SK-N-SH (cell line): ENCODE results near the gene TASP1. TPM values are rescaled to one million over a fixed set of nuclear protein-coding genes. Genes with fewer than 3 reads are reported as not detected.
A peak's percentile ranks its signal among the peaks of the same experiment; 100 is the strongest.

Experiments
- CTCF ChIA-PET: fragments of 300-600, 350-600 bp; formaldehyde crosslinking; extraction: SDS; loops from one replicate; lab custom pipeline; 2021; lab: Yijun Ruan, JAX
- POLR2A ChIA-PET: fragments of 350-600 bp; sonication (Branson Sonifier 250); formaldehyde crosslinking; extraction: SDS; loops from one replicate; lab custom pipeline; 2020; ENCODE audit warnings: antibody characterized with exemption, inconsistent platforms; lab: Yijun Ruan, JAX
- DNase-seq: peaks from one replicate; pipeline ENCODE4 v3.0.0; 2012
- H2AFZ ChIP-seq: fragments of 200-600 bp; sonication (generic); 2 replicates; pipeline ENCODE4 v1.8.1; 2016; ENCODE audit warnings: antibody characterized with exemption, mild to moderate bottlenecking, low read depth
- H3F3A ChIP-seq: fragments of 200-600 bp; sonication (generic); replicated peaks from 2 replicates; pipeline ENCODE3; 2016; ENCODE audit warnings: antibody characterized with exemption, mild to moderate bottlenecking; ENCODE audit not compliant: insufficient read depth
- H3K27ac ChIP-seq, 2 experiments: fragments of 200-500 bp in 1 of 2; fragments of 200-600 bp in 1 of 2; sonication (Bioruptor generic) in 1 of 2; sonication (generic), shearing (Covaris generic) in 1 of 2; 2 replicates each; pipeline versions ENCODE4 v1.5.1 to v1.6.1; 2014 to 2016; ENCODE audit warnings: low read depth in 2 of 2, inconsistent platforms in 1 of 2, low read length in 1 of 2, mild to moderate bottlenecking in 1 of 2, mixed read lengths in 1 of 2
- H3K27me3 ChIP-seq: fragments of 200-600 bp; sonication (generic), shearing (Covaris generic); 2 replicates; pipeline ENCODE4 v1.6.1; 2016; ENCODE audit warnings: mixed run types; ENCODE audit not compliant: insufficient read depth
- H3K36me3 ChIP-seq, 2 experiments: fragments of 200-500 bp in 1 of 2; fragments of 200-600 bp in 1 of 2; sonication (Bioruptor generic) in 1 of 2; sonication (generic) in 1 of 2; replicated peaks in 1 of 2; 2 replicates each; pipeline versions ENCODE3 to v1.5.1; 2014 to 2016; ENCODE audit warnings: low read length in 1 of 2, mild to moderate bottlenecking in 1 of 2; ENCODE audit not compliant: insufficient read depth in 2 of 2, control insufficient read depth in 1 of 2
- H3K4me1 ChIP-seq, 2 experiments: fragments of 200-500 bp in 1 of 2; fragments of 200-600 bp in 1 of 2; sonication (Bioruptor generic) in 1 of 2; sonication (generic), shearing (Covaris generic) in 1 of 2; 2 replicates each; pipeline versions ENCODE4 v1.5.1 to v1.6.1; 2014 to 2016; ENCODE audit warnings: low read depth in 1 of 2, low read length in 1 of 2, mixed run types in 1 of 2; ENCODE audit not compliant: insufficient read depth in 2 of 2, control insufficient read depth in 1 of 2
- H3K4me2 ChIP-seq: fragments of 200-600 bp; sonication (generic), shearing (Covaris generic); 2 replicates; pipeline ENCODE4 v1.6.1; 2017; ENCODE audit warnings: mixed run types
- H3K4me3 ChIP-seq, 2 experiments: fragments of 200-500 bp in 1 of 2; fragments of 200-600 bp in 1 of 2; sonication (Bioruptor generic) in 1 of 2; sonication (generic), shearing (Covaris generic) in 1 of 2; 2 replicates each; pipeline versions ENCODE4 v1.5.1 to v1.8.1; 2014 to 2016; ENCODE audit warnings: low read depth in 2 of 2, inconsistent platforms in 1 of 2, low read length in 1 of 2, mild to moderate bottlenecking in 1 of 2, mixed read lengths in 1 of 2, moderate library complexity in 1 of 2
- H3K79me2 ChIP-seq: fragments of 200-600 bp; sonication (generic); 2 replicates; pipeline ENCODE4 v1.8.1; 2017; ENCODE audit warnings: mild to moderate bottlenecking; ENCODE audit not compliant: insufficient read depth
- H3K9ac ChIP-seq: fragments of 200-600 bp; sonication (generic); 2 replicates; pipeline ENCODE4 v1.6.1; 2017; ENCODE audit warnings: mixed run types
- H3K9me2 ChIP-seq: fragments of 200-600 bp; sonication (generic); 2 replicates; pipeline ENCODE4 v1.6.1; 2017; ENCODE audit warnings: mixed run types
- H3K9me3 ChIP-seq: fragments of 200-600 bp; sonication (generic); 2 replicates; pipeline ENCODE4 v1.6.1; 2017; ENCODE audit warnings: mixed run types, mild to moderate bottlenecking, moderate library complexity
- H4K20me1 ChIP-seq: fragments of 200-600 bp; sonication (generic); 2 replicates; pipeline ENCODE4 v1.6.1; 2017; ENCODE audit warnings: mild to moderate bottlenecking, mixed run types; ENCODE audit not compliant: insufficient read depth
- EZH2phosphoT487 ChIP-seq: fragments of 200-600 bp; sonication (generic); IDR thresholded peaks from 2 replicates; pipeline ENCODE4 v1.6.1; 2017; ENCODE audit warnings: low read depth, mixed run types, mild to moderate bottlenecking, antibody characterized with exemption, moderate library complexity, borderline replicate concordance
- FOXJ3 ChIP-seq: sonication (generic); formaldehyde crosslinking; IDR thresholded peaks from 2 replicates; pipeline ENCODE4 v1.5.1; 2020; ENCODE audit warnings: mild to moderate bottlenecking, missing genetic modification reagents
- GABPA ChIP-seq: IDR thresholded peaks from 2 replicates; pipeline ENCODE4 v1.4.0; 2012; ENCODE audit warnings: low read depth, mild to moderate bottlenecking
- GATA2 ChIP-seq: sonication (generic); formaldehyde crosslinking; IDR thresholded peaks from 2 replicates; pipeline ENCODE4 v1.5.0; 2020; ENCODE audit warnings: mild to moderate bottlenecking, missing genetic modification reagents
- JUND ChIP-seq: IDR thresholded peaks from 2 replicates; pipeline ENCODE4 v1.4.0; 2012
- MAX ChIP-seq: IDR thresholded peaks from 2 replicates; pipeline ENCODE4 v1.4.0; 2012; ENCODE audit warnings: low read depth
- MEF2A ChIP-seq: IDR thresholded peaks from 2 replicates; pipeline ENCODE4 v1.4.0; 2012; ENCODE audit warnings: low read depth, borderline replicate concordance
- RAD21 ChIP-seq: IDR thresholded peaks from 2 replicates; pipeline ENCODE4 v1.6.1; 2012; ENCODE audit warnings: mild to moderate bottlenecking, low read length
- RCOR1 ChIP-seq: fragments of 150-350 bp; IDR thresholded peaks from 2 replicates; pipeline ENCODE4 v1.6.1; 2017; ENCODE audit warnings: antibody characterized with exemption, low read length
- REST ChIP-seq: IDR thresholded peaks from 2 replicates; pipeline ENCODE4 v1.6.1; 2012; ENCODE audit warnings: mild to moderate bottlenecking, low read depth, low read length, moderate library complexity
- SIN3A ChIP-seq: IDR thresholded peaks from 2 replicates; pipeline ENCODE4 v1.6.1; 2012; ENCODE audit warnings: low read depth, mild to moderate bottlenecking, low read length, moderate library complexity, borderline replicate concordance
- USF1 ChIP-seq: IDR thresholded peaks from 2 replicates; pipeline ENCODE4 v1.4.0; 2012; ENCODE audit warnings: low read depth, borderline replicate concordance
- WGBS: methylation state at CpG from one replicate; pipeline ENCODE4 v1.1.6; 2017; ENCODE audit warnings: low lambda C conversion rate; 5-methylcytosine and 5-hydroxymethylcytosine counted together
- polyA plus RNA-seq, 3 experiments: library from polyadenylated mRNA; depleted of rRNA; stranded (reverse); fragments of >200 nt; gene quantifications; 2 replicates each; pipeline ENCODE4 v1.2.3, GENCODE V29; 2012

Gene TASP1
- polyA plus RNA-seq, 1 of the 3 experiments (the other 2 are of a cell fraction) = 5.9 TPM

GRCh38 chr20:13611611-13612125, 27.1 kb downstream of the TASP1 start (continued):
- TF ChIP-seq SIN3A (no peak), RAD21 (no peak), MEF2A (no peak), REST (no peak), GATA2 (no peak), RCOR1 (no peak)

GRCh38 chr20:13610184-13610583, 28.5 kb downstream of the TASP1 start:
- Histone ChIP-seq H3K4me3 (no peak overlapping the region; a peak in 1 of 4 replicates), H3K9ac (no peak overlapping the region), H3K9me3 (no peaks in the 10 kb centered on the region), H3K4me2 (no peak overlapping the region), H3K27me3 (no peaks in the 10 kb centered on the region), H3F3A (no peaks in the 10 kb centered on the region), H4K20me1 (no peaks in the 10 kb centered on the region), H3K9me2 (no peaks in the 10 kb centered on the region), H3K79me2 (no peaks in the 10 kb centered on the region), H2AFZ (no peak overlapping the region), H3K27ac (no peak overlapping the region), H3K4me1 (no peaks in the 10 kb centered on the region; a peak in 2 of 4 replicates), H3K36me3 (peaks cover 8 to 12% of the 10 kb centered on the region in 2 experiments)
- POLR2A ChIA-PET = no interaction called here
- CTCF ChIA-PET = interaction anchor here (0.6 to 1.3 kb wide), 3 partner anchors 9 to 145 kb away, joined by 3 to 4 read pairs (median 4); no protein-coding TSS in a partner anchor
- DNase-seq = peak; percentile 9
- TF ChIP-seq RAD21 = peak; percentile 55
- TF ChIP-seq EZH2phosphoT487 = no peak
- 89% methylated on average over 2 of the region's 2 CpGs for WGBS

- ChIA-PET CTCF (no interaction called here), POLR2A (no interaction called here)
- 98% methylated on average over 1 of the region's 1 CpG for WGBS
- H3K9ac ChIP-seq = no peak overlapping the region
- no peaks in the 10 kb centered on the region for H3K27me3 ChIP-seq
- H3K27ac ChIP-seq = no peak overlapping the region
- no peaks in the 10 kb centered on the region for H3K9me2 ChIP-seq
- H3K4me3 ChIP-seq = no peak overlapping the region
- peaks cover 8 to 12% of the 10 kb centered on the region in 2 experiments for H3K36me3 ChIP-seq
- H3K4me1 ChIP-seq = no peaks in the 10 kb centered on the region
- no peak overlapping the region for H3K4me2 ChIP-seq
- no peaks in the 10 kb centered on the region for H3K9me3 ChIP-seq
- no peaks in the 10 kb centered on the region for H3K79me2 ChIP-seq
- DNase-seq = no peak
- H3F3A ChIP-seq = no peaks in the 10 kb centered on the region
- TF ChIP-seq RAD21 (no peak), FOXJ3 (CRISPR knock-in tag) (no peak), JUND (no peak), USF1 (no peak), MAX (no peak), GATA2 (no peak), REST (no peak), GABPA (no peak)
- H4K20me1 ChIP-seq = no peaks in the 10 kb centered on the region
- no peak overlapping the region for H2AFZ ChIP-seq
These were observed 30.7 kb downstream of the TASP1 start for GRCh38 chr20:13608066-13608465.
